HEK293 (cell line): ENCODE data around the gene PIK3C2G.

Experiments
- CTCF ChIP-seq: fragments of 450-650 bp; formaldehyde crosslinking; IDR thresholded peaks from 2 replicates; pipeline ENCODE4 v1.5.1; 2016; ENCODE audit warnings: missing biosample characterization, missing genetic modification characterization
- ELK4 ChIP-seq: IDR thresholded peaks from 2 replicates; pipeline ENCODE4 v1.6.1; 2011; ENCODE audit warnings: mild to moderate bottlenecking, low read depth, low read length, borderline replicate concordance
- KLF17 ChIP-seq: fragments of 450-650 bp; formaldehyde crosslinking; IDR thresholded peaks from 2 replicates; pipeline ENCODE4 v1.5.1; 2016; ENCODE audit warnings: missing biosample characterization, missing genetic modification characterization
- RBAK ChIP-seq: fragments of 450-650 bp; formaldehyde crosslinking; IDR thresholded peaks from 2 replicates; pipeline ENCODE4 v1.5.1; 2016; ENCODE audit warnings: missing biosample characterization, missing genetic modification characterization
- TCF7L2 ChIP-seq: IDR thresholded peaks from 2 replicates; pipeline ENCODE4 v1.6.1; 2011; ENCODE audit warnings: low read depth, mild to moderate bottlenecking, inconsistent platforms, low read length, moderate library complexity, borderline replicate concordance
- TSHZ1 ChIP-seq: fragments of 450-650 bp; formaldehyde crosslinking; IDR thresholded peaks from 2 replicates; pipeline ENCODE4 v1.5.1; 2016; ENCODE audit warnings: missing biosample characterization, missing genetic modification characterization, borderline replicate concordance
- WT1 ChIP-seq: fragments of 450-650 bp; formaldehyde crosslinking; IDR thresholded peaks from 2 replicates; pipeline ENCODE4 v1.5.1; 2016; ENCODE audit warnings: missing biosample characterization, missing genetic modification characterization
- ZBTB10 ChIP-seq: fragments of 450-650 bp; formaldehyde crosslinking; IDR thresholded peaks from 2 replicates; pipeline ENCODE4 v1.5.1; 2016; ENCODE audit warnings: missing biosample characterization, missing genetic modification characterization
- ZNF146 ChIP-seq: fragments of 450-650 bp; formaldehyde crosslinking; IDR thresholded peaks from 2 replicates; pipeline ENCODE4 v1.5.1; 2016; ENCODE audit warnings: missing biosample characterization, missing genetic modification characterization
- ZNF624 ChIP-seq: fragments of 450-650 bp; formaldehyde crosslinking; IDR thresholded peaks from 2 replicates; pipeline ENCODE4 v1.5.1; 2017; ENCODE audit warnings: missing biosample characterization, missing genetic modification characterization

GRCh38 chr12:18467620-18468245 is 206.4 kb downstream of the PIK3C2G start:
- no peak for TF ChIP-seq CTCF
- no peak for TF ChIP-seq WT1 (tag by site-specific recombination)
- no peak for TF ChIP-seq TSHZ1 (tag by site-specific recombination)
- TF ChIP-seq ZBTB10 (tag by site-specific recombination): no peak
- no peak for TF ChIP-seq ZNF146 (tag by site-specific recombination)
- TF ChIP-seq TCF7L2: no peak
- TF ChIP-seq KLF17 (tag by site-specific recombination): no peak
- no peak for TF ChIP-seq RBAK (tag by site-specific recombination)
- no peak for TF ChIP-seq ZNF624
- no peak for TF ChIP-seq ELK4
